CD4-positive, alpha-beta memory T cell (primary cell): Measurements from ENCODE around the gene ARIH2. TPM values are rescaled to one million over a fixed set of nuclear protein-coding genes. Genes with fewer than 3 reads are reported as not detected.

Experiments used
- CTCF ChIA-PET: fragments of 350-600 bp; sonication (Branson Sonifier 250); formaldehyde crosslinking; loops from one replicate; lab custom pipeline; 2021; ENCODE audit warnings: inconsistent platforms; ENCODE audit not compliant: partially characterized antibody; lab: Charles Lee
- POLR2A ChIA-PET: fragments of 350-600 bp; sonication (Branson Sonifier 250); formaldehyde crosslinking; loops from one replicate; lab custom pipeline; 2021; ENCODE audit not compliant: partially characterized antibody; lab: Charles Lee
- DNase-seq, 5 donors: peaks; one replicate each; pipeline versions ENCODE4 v3.0.0 to v3.0.0-alpha.2; 2020 to 2022; ENCODE audit warnings: mixed read lengths in 1 of 5
- H3K27ac ChIP-seq: one replicate; pipeline ENCODE4 v1.7.0; 2013; ENCODE audit warnings: low read depth, low read length
- H3K27me3 ChIP-seq: 2 replicates; pipeline ENCODE4 v1.7.0; 2013; ENCODE audit warnings: mild to moderate bottlenecking, low read length, moderate library complexity; ENCODE audit not compliant: insufficient read depth
- H3K36me3 ChIP-seq: 2 replicates; pipeline ENCODE4 v1.7.0; 2013; ENCODE audit warnings: mild to moderate bottlenecking, low read length, moderate library complexity; ENCODE audit not compliant: insufficient read depth
- H3K4me1 ChIP-seq: 2 replicates; pipeline ENCODE4 v1.7.0; 2013; ENCODE audit warnings: mild to moderate bottlenecking, low read length, moderate library complexity; ENCODE audit not compliant: insufficient read depth
- H3K4me3 ChIP-seq, 2 donors: one replicate each; pipeline ENCODE4 v1.7.0; 2013; ENCODE audit warnings: low read length in 2 of 2, mild to moderate bottlenecking in 1 of 2
- H3K9me3 ChIP-seq, 2 donors: one replicate each; pipeline ENCODE4 v1.7.0; 2013; ENCODE audit warnings: low read length in 2 of 2, control low read depth in 1 of 2; ENCODE audit not compliant: control insufficient read depth in 1 of 2
- H3K27ac Mint-ChIP-seq, 7 donors: one replicate each; pipeline ENCODE4 v1.8.0; 2020 to 2021; ENCODE audit warnings: mixed read lengths in 7 of 7, mild to moderate bottlenecking in 6 of 7, inconsistent platforms in 3 of 7, moderate library complexity in 3 of 7
- H3K27me3 Mint-ChIP-seq, 2 donors: one replicate each; pipeline ENCODE4 v1.8.0; 2020 to 2021; ENCODE audit warnings: mixed read lengths in 2 of 2
- H3K36me3 Mint-ChIP-seq, 2 donors: one replicate each; pipeline ENCODE4 v1.8.0; 2020 to 2021; ENCODE audit warnings: mixed read lengths in 2 of 2, inconsistent platforms in 1 of 2, mild to moderate bottlenecking in 1 of 2
- H3K4me1 Mint-ChIP-seq, 4 donors: one replicate each; pipeline ENCODE4 v1.8.0; 2020 to 2021; ENCODE audit warnings: mixed read lengths in 4 of 4, mild to moderate bottlenecking in 1 of 4
- H3K4me3 Mint-ChIP-seq, 8 donors: one replicate each; pipeline ENCODE4 v1.8.0; 2020 to 2021; ENCODE audit warnings: mixed read lengths in 8 of 8, mild to moderate bottlenecking in 7 of 8, moderate library complexity in 6 of 8, inconsistent platforms in 3 of 8
- H3K9me3 Mint-ChIP-seq, 8 donors: one replicate each; pipeline ENCODE4 v1.8.0; 2020 to 2021; ENCODE audit warnings: mixed read lengths in 8 of 8, mild to moderate bottlenecking in 5 of 8, inconsistent platforms in 3 of 8, moderate library complexity in 1 of 8
- intact Hi-C: fragments of 100-400 bp; cut with micrococcal nuclease; formaldehyde crosslinking; loops from one replicate; pipeline ENCODE4 v1.15.1; 2023
- polyA plus RNA-seq, 2 donors: library from polyadenylated mRNA; unstranded; fragments of 300-500 nt; fragmentation: Illumina TruSeq; gene quantifications; one replicate each; pipeline ENCODE4 v1.2.3, GENCODE V29; 2021
- total RNA-seq, 2 experiments: library from RNA; stranded (reverse); gene quantifications; one replicate each; pipeline ENCODE4 v1.2.3, GENCODE V29; 2021

ARIH2 gene
- total and polyA plus RNA-seq, 4 experiments from 2014 or later: 109 to 153 (median 145) TPM

- POLR2A ChIA-PET: interaction anchor here (1.3 to 22.1 kb wide), 5 partner anchors 5 to 104 kb away, joined by 3 to 629 read pairs (median 377); partner anchors contain the start of genes DALRD3, IMPDH2, NDUFAF3 and P4HTM
- Mint-ChIP-seq H3K4me1 (peaks cover 13 to 47% (median 30%) of the 10 kb centered on the region in 4 donors), H3K27ac (peak overlapping the region in 5 of 7 donors; percentile 81 to 93 (median 83)), H3K36me3 (peaks cover 0 to 50% of the 10 kb centered on the region in 2 donors), H3K4me3 (peak overlapping the region; percentile 46 to 98 (median 90)), H3K27me3 (no peaks in the 10 kb centered on the region), H3K9me3 (peaks cover 0 to 1% (median 0%) of the 10 kb centered on the region in 8 donors)
- Histone ChIP-seq H3K27ac (no peak overlapping the region), H3K27me3 (no peaks in the 10 kb centered on the region), H3K9me3 (no peaks in the 10 kb centered on the region), H3K36me3 (peaks cover 46% of the 10 kb centered on the region), H3K4me1 (peaks cover 35% of the 10 kb centered on the region), H3K4me3 (no peak overlapping the region)
- intact Hi-C loops: no loop called here
- CTCF ChIA-PET: interaction anchor here (1.5 to 15.4 kb wide), 4 partner anchors 7 to 142 kb away, joined by 4 to 216 read pairs (median 88); partner anchors contain the start of genes IMPDH2, P4HTM and WDR6
- no peak for DNase-seq
Observed at GRCh38 chr3:49016414-49017228, 98.0 kb downstream of the ARIH2 start.

GRCh38 chr3:49017229-49017970, 98.8 kb downstream of the ARIH2 start:
- peaks cover 13 to 46% (median 28%) of the 10 kb centered on the region in 4 donors for H3K4me1 Mint-ChIP-seq
- Histone ChIP-seq H3K4me1 (peaks cover 35% of the 10 kb centered on the region), H3K9me3 (no peaks in the 10 kb centered on the region), H3K27ac (peak overlapping the region; percentile 79), H3K27me3 (no peaks in the 10 kb centered on the region), H3K36me3 (peaks cover 38% of the 10 kb centered on the region), H3K4me3 (peak overlapping the region; percentile 61 to 89)
- H3K27me3 Mint-ChIP-seq: no peaks in the 10 kb centered on the region
- peaks cover 0 to 1% (median 0%) of the 10 kb centered on the region in 8 donors for H3K9me3 Mint-ChIP-seq
- H3K27ac Mint-ChIP-seq: peak overlapping the region; percentile 61 to 93 (median 83)
- intact Hi-C loops: no loop called here
- H3K4me3 Mint-ChIP-seq: peak overlapping the region; percentile 76 to 98 (median 90)
- peaks cover 0 to 45% of the 10 kb centered on the region in 2 donors for H3K36me3 Mint-ChIP-seq
- DNase-seq: no peak
- ChIA-PET CTCF (interaction anchor here (1.5 to 15.4 kb wide), 3 partner anchors 8 to 28 kb away, joined by 4 to 216 read pairs (median 173); partner anchors contain the start of genes IMPDH2, P4HTM and WDR6), POLR2A (interaction anchor here (0.7 to 22.1 kb wide), 6 partner anchors 4 to 103 kb away, joined by 3 to 629 read pairs (median 192); partner anchors contain the start of genes DALRD3, IMPDH2, NDUFAF3 and P4HTM)

- POLR2A ChIA-PET: interaction anchor here (0.6 to 22.1 kb wide), 9 partner anchors 3 to 103 kb away, joined by 3 to 629 read pairs (median 6); partner anchors contain the start of genes DALRD3, IMPDH2, NDUFAF3 and P4HTM
- intact Hi-C loops: no loop called here
- H3K4me1 Mint-ChIP-seq: peaks cover 15 to 54% (median 33%) of the 10 kb centered on the region in 4 donors
- Histone ChIP-seq H3K27ac (peak within 1 kb of the TSS; percentile 79), H3K27me3 (no peaks in the 10 kb centered on the region), H3K9me3 (no peaks in the 10 kb centered on the region), H3K4me1 (peaks cover 42% of the 10 kb centered on the region), H3K4me3 (peak within 1 kb of the TSS; percentile 61 to 89), H3K36me3 (peaks cover 36% of the 10 kb centered on the region)
- CTCF ChIA-PET: interaction anchor here (1.5 to 15.4 kb wide), 3 partner anchors 8 to 29 kb away, joined by 4 to 216 read pairs (median 173); partner anchors contain the start of genes IMPDH2, P4HTM and WDR6
- H3K36me3 Mint-ChIP-seq: peaks cover 0 to 46% of the 10 kb centered on the region in 2 donors
- DNase-seq: peak; percentile 64 to 70 (median 69)
- peak within 1 kb of the TSS; percentile 91 to 95 (median 93) for H3K27ac Mint-ChIP-seq
- H3K4me3 Mint-ChIP-seq: peak within 1 kb of the TSS; percentile 89 to 98 (median 95)
- no peaks in the 10 kb centered on the region for H3K27me3 Mint-ChIP-seq
- peaks cover 0 to 1% (median 0%) of the 10 kb centered on the region in 8 donors for H3K9me3 Mint-ChIP-seq
Observed at GRCh38 chr3:49017971-49018706, 99.5 kb downstream of the ARIH2 start, which contains the start of gene DALRD3. DALRD3 (minus strand) TSS chr3:49018580; CDS start chr3:49018564, 16 bp downstream.

- ChIA-PET CTCF (interaction anchor here (11.0 to 15.4 kb wide), 2 partner anchors 9 to 29 kb away, joined by 173 to 216 read pairs; partner anchors contain the start of genes P4HTM and WDR6), POLR2A (interaction anchor here (0.6 to 22.1 kb wide), 6 partner anchors 3 to 96 kb away, joined by 3 to 629 read pairs (median 236); partner anchors contain the start of genes DALRD3, IMPDH2, NDUFAF3 and P4HTM)
- Histone ChIP-seq H3K27ac (peak overlapping the region; percentile 79), H3K4me1 (peaks cover 48% of the 10 kb centered on the region), H3K36me3 (peaks cover 35% of the 10 kb centered on the region), H3K4me3 (peak overlapping the region; percentile 61 to 89), H3K27me3 (no peaks in the 10 kb centered on the region), H3K9me3 (no peaks in the 10 kb centered on the region)
- Mint-ChIP-seq H3K27me3 (no peaks in the 10 kb centered on the region), H3K9me3 (peaks cover 0 to 1% (median 0%) of the 10 kb centered on the region in 8 donors), H3K27ac (peak overlapping the region; percentile 91 to 95 (median 93)), H3K4me1 (peaks cover 16 to 56% (median 37%) of the 10 kb centered on the region in 4 donors), H3K4me3 (peak overlapping the region; percentile 89 to 98 (median 92)), H3K36me3 (peaks cover 0 to 44% of the 10 kb centered on the region in 2 donors)
- DNase-seq: no peak
- intact Hi-C loops: no loop called here
Observed at GRCh38 chr3:49018707-49019006, 100.0 kb downstream of the ARIH2 start.

- peak overlapping the region; percentile 65 to 98 for H3K4me3 ChIP-seq
- H3K27me3 ChIP-seq: no peaks in the 10 kb centered on the region
- H3K36me3 Mint-ChIP-seq: peaks cover 12 to 45% of the 10 kb centered on the region in 2 donors
- H3K9me3 Mint-ChIP-seq: peaks cover 0 to 1% (median 0%) of the 10 kb centered on the region in 8 donors
- ChIA-PET POLR2A (interaction anchor here (0.7 to 22.1 kb wide), 7 partner anchors 1 to 310 kb away, joined by 3 to 629 read pairs (median 96); partner anchors contain the start of genes DALRD3, IMPDH2, NDUFAF3 and P4HTM), CTCF (interaction anchor here (11.0 to 15.4 kb wide), 2 partner anchors 10 to 31 kb away, joined by 173 to 216 read pairs; partner anchors contain the start of genes P4HTM and WDR6)
- no peaks in the 10 kb centered on the region for H3K27me3 Mint-ChIP-seq
- peaks cover 16 to 66% (median 37%) of the 10 kb centered on the region in 4 donors for H3K4me1 Mint-ChIP-seq
- intact Hi-C loops: loop anchor here (2.0 to 10.0 kb wide), 3 partner anchors 75 to 325 kb away; partner anchors contain the start of genes QRICH1, SLC25A20 and USP4
- no peak for DNase-seq
- peak overlapping the region; percentile 97 for H3K27ac ChIP-seq
- H3K4me3 Mint-ChIP-seq: peak overlapping the region; percentile 89 to 98 (median 95)
- peaks cover 49% of the 10 kb centered on the region for H3K4me1 ChIP-seq
- peaks cover 34% of the 10 kb centered on the region for H3K36me3 ChIP-seq
- H3K27ac Mint-ChIP-seq: peak overlapping the region; percentile 70 to 95 (median 88)
- no peaks in the 10 kb centered on the region for H3K9me3 ChIP-seq
Observed at GRCh38 chr3:49019941-49020329, 101.3 kb downstream of the ARIH2 start.
